NCI-H2196 treated with DMSO at 0.1 percent for 48 hours (cell line): ENCODE results near the gene PBXIP1.

Source experiments
- DNase-seq: peaks from one replicate; lab custom pipeline; 2025; ENCODE audit not compliant: unreplicated experiment; lab: John Stamatoyannopoulos, UW

Gene PBXIP1, protein sequence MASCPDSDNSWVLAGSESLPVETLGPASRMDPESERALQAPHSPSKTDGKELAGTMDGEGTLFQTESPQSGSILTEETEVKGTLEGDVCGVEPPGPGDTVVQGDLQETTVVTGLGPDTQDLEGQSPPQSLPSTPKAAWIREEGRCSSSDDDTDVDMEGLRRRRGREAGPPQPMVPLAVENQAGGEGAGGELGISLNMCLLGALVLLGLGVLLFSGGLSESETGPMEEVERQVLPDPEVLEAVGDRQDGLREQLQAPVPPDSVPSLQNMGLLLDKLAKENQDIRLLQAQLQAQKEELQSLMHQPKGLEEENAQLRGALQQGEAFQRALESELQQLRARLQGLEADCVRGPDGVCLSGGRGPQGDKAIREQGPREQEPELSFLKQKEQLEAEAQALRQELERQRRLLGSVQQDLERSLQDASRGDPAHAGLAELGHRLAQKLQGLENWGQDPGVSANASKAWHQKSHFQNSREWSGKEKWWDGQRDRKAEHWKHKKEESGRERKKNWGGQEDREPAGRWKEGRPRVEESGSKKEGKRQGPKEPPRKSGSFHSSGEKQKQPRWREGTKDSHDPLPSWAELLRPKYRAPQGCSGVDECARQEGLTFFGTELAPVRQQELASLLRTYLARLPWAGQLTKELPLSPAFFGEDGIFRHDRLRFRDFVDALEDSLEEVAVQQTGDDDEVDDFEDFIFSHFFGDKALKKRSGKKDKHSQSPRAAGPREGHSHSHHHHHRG

DNA sequence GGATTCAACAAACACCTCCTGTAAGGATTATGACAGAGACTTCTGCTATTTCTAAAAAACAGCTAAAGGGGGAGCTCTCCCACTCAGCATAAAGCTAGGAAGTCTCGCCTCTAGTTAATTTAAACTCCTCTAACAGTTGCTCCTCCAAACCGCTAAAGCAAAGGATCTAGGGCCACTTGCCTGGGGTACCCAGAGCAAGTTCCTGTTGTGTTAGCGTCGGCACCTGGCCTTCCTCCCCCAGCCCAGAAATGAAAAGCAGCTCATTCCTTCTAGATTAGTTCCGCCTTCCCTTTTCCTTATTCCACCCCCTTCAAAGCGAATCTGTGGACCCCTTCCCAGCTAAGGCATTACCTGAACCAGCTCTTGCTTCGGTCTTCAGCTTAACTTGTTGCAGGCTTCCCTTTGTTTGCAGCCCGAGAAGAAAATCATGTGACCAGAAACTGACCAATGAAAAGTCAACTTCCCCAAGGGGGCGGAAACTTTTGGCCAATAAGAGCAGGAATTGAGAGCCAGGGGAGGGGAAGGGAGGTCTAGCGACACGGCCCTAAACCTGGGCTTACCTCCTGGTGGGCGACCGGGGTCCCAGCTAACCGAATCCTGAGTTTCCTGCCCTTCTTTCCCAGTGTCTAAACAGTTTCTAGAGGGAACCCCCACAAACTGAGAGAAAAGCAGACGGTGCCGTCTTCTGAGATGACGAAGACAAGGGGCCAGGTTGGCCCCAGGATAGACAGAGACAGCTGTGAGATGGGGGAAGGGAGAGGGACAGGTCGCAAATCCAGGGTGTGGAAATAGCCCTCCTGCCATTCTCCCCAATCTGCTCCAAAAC, at the start of gene PBXIP1:
TSS of gene PBXIP1 (minus strand) at position 382 of the 826 bp plus-strand sequence. CDS start 2,378 bp downstream, outside the sequence.
- DNase-seq: peak; percentile 74

DNA sequence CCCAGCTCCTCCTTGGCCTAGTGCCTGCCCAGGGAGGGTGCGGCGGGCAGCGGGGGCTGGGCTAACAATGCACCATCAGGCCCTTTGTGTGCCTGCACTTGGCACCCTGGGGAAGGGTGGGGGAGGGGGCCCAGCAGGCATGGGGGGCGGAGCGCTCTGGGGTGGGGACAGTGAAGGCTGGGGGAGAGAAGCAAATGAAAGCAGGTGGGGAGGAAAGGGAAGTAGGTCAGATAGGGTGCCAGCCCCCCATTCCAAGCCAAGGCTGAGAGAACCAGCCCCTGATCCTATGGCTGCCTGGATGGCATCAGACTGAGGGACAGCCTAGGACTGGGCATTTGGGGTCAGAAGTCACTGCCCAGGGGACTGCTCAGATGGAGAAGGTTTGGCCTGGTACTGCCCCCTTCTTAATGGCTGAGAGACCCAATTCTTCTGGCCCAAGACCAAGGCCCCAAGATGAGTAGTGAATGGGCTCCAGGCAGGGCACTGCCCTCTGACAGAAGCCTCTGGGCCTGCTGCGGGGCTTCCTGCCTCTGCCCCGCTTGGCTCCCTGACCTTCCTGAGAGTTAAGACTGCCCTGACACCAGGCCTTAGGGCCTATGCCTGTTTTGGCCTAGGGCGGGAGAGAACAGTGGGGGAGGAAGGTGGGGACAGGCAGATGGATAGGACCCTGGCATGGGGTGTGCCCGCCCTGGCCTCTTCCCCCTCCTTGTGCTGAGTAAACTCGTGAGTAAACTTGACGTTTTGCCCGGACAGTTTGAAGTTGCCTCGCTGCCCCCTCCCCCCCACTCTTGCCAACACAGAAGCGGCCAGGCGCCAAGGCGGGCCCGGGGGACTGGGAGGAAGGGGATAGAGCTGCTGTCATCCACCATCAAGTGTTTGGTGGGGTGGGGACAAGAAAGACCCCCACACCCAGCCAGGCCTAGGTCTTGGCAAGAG, 49.4 kb upstream of the PBXIP1 start:
- DNase-seq: no peak

DNA sequence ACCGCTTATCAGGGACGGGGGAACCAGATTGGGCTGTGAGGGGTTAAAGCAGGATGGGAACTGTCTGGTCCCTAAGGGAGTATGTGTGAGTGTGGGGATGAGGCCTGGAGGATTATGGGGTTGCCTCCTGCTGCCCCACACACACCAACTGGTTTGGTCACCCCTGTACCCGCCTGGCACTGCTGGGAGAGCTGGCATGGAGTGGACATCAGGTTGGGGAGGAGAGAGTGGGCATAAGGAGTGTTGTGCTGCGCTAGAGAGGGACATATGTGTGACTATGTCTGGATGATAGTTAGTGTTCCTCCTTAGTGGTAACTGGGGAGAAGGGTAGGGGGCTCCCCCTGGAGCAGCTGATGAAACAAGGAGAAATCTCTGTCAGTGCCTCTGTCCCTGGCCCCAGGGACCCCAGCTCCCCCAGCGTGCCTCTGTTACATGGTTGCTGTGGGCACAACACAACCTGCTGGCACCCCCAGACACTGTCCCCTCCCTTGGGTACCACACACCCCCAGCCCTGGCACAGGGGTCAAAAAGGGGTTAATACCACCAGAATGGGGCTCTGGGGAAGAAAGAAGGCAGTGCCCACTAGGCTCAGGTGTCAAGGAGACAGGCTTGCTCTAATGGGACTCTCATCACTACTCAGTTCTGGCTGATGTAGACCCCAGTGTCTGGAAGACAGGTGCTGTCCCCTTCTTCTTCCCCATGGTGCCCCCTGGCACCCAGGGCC, 48.6 kb upstream of the PBXIP1 start:
- DNase-seq: no peak

DNA sequence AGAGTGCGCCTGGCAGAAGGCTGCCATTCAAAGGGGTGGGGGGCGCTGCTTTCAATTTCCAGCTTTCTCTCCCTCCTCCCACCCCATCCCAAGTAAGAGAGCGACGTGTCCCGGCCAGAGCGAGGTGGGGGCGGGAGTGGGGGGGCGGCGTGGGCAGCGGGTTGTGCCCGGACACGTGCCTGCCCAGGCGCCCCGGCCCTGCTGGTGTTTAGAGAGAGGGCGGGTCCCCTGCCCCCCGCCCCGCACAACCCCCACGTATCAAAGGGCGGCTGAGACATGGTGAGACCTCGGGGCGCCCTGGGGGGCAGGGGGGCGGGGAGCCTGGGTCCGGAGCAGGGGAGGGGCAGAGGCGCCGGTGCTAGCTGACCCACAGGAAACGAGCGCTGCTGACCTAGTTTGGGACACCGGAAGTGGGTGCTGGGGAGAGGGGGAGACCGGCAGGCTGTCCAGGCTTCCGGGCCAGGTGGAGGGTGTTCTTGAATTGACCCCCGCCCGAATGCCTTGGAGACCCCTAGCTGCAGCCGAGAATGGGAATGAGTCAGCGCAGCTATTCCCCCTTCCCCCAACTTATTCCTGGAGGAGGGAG, 48.0 kb upstream of the PBXIP1 start:
- DNase-seq: peak; percentile 34

DNA sequence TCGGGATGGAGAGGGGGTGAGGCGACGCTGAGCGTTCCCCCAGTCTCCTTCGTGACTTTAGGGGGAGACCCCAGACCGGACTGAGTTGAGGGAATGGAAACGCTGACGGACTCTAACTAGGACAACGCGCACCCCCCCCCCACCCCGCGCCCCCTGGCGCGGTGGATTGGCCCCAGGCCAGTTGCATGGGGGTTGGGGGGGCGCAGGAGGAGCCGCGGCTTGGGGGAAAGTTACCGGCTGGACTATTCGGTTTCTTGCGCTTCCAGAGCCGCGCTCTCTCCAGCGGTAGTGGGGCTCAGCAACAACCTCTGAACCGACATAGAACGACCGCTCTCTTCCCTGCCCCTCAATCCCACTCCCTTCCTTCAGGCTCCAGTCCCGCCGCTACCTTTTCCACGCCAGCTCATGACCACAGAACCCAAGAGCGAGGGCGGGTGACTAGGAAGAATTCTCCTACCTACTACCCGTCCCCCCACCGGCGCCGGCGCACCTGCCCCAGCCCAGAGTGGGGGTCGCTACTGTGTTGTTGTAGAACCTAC, 47.4 kb upstream of the PBXIP1 start:
- DNase-seq: no peak

DNA sequence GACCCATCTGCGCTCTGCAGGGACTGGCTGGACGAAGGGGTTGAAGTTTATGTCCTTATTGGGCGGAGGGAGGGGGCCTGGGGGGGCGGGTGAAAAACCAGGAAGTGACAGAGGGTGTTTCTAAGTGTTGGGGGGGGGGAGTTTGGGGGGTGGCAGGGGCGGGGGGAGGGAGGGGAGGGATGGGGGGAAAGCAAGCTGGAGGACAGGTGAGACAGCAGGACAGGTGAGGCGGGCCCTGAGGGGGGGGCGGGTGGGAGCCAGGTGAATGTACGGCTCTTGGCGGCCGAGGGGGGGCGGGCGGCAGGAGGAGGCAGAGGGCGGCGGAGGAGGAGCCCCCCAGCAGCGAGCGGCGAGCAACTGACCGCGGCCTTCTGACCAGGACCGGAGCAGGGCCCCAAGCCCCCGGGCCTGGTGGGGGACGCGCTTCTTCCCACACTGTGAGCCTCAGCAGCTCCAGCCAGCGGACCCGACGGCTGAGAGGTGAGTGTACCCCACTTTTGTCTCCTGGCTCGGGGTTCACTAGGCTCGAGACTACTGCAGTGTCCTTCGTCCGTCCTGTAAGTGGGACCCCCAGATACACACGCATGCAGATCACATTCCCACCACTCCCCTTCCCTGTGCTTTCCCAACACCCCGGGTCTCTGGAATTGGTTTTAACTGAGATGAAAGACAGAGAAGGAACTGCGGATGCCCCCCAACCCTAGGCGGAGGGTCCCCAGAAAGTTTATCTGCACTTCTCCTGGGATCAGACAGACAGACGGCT, 46.7 kb upstream of the PBXIP1 start, which contains the start of gene ZBTB7B:
TSS of gene ZBTB7B (plus strand) at position 339 of the 763 bp plus-strand sequence. CDS start 11,859 bp downstream, outside the sequence.
- no peak for DNase-seq

DNA sequence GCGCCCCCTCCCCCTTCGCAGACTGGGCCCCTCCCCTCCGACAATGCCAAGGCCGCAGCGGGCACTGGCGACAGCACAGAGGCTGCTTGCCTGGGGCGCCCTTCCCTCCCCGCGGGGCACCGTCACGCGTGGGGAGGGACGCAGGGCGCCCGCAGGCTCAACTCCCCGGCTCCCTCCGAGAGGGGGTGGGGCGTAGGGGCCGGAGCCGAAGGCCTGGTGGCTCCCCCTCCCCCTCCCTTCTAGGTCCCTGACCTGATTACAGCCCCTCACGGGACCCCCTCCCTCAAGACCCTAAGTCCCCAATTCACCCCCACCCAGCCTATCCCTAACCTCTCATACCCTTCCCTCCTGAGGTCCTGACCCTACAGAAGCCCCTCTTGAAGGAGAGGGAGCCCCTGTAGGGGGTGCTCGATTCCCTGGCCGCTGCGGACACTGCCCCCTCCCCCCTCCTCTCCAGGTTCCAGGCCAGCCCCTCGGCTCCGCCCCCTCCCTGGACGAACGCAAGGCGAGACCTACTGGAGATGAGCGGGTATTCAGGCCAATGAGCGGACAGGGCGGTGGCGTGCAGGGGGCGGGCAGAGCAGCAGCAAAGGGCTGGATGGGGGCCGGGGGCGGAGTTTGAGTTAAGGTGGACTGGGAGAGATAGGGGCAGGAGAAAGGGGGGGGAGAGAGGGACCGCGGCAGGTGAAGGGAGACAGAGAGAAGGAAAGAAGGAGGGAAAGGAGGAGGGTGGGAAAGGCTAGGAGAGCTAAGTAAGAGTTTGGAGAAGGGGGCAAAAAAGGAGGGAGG, 46.0 kb upstream of the PBXIP1 start:
- DNase-seq: peak; percentile 99

DNA sequence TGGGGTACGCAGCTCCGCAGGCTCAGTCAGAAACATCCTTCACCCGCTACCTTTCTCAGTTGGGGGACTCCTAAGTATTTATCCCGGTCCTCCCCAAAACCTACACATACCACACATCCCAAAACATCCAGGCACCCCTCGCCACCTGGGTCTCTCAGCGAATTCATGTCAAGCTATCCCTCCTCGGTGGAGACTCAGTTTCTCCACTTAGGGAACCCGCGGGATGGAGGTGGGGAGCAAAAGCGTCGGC, 45.5 kb upstream of the PBXIP1 start:
- no peak for DNase-seq

DNA sequence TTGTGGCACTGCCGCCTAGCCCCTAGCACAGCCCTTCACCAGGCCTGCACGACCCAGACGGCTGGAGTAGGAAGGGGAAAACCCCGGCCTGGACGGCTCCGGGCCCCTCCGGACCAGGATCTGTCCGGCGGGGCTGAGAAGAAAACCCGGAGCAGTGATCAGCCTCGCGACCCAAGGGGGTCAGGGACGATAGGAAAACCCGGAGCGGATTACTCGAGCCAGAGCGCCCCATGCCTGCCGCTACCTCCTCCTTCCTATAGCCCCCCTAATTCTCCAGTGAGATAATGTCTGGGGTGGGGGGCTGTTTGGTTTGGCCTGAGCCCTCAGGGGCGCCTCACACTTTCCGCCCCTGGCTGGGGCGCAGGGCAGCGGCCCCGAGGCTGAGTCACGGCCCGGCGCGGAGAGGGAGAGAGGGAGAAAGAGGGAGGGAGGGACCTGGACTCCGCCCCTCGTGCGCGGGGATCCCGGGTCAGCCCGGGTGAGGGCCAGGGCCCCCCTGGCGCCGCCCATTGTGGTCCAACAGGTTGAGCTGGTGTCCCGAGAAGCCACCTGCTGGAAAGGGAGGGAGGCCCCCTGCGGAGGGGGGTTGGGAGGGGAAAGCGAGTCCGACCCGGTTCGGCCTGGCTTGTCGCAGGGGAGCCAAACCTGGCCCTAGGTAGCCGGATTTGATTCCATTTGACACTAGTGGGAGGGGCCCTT, 45.0 kb upstream of the PBXIP1 start:
- DNase-seq: peak; percentile 90

DNA sequence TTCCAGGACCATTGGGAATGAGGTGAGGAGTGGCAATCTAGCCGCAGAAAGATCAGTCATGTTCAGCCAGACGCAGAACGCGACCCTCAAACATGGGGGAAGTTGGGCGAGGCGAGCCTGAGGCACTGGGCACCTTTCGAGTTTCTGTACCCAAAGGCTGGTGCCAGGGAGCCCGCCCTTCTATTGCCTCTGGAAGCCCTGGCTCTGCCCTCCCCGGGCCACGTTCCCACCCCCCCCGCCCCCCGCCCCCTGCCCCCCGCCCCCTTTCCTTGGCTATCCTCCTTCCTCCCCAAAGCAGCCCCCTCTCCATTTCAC, 44.5 kb upstream of the PBXIP1 start:
- DNase-seq: no peak

DNA sequence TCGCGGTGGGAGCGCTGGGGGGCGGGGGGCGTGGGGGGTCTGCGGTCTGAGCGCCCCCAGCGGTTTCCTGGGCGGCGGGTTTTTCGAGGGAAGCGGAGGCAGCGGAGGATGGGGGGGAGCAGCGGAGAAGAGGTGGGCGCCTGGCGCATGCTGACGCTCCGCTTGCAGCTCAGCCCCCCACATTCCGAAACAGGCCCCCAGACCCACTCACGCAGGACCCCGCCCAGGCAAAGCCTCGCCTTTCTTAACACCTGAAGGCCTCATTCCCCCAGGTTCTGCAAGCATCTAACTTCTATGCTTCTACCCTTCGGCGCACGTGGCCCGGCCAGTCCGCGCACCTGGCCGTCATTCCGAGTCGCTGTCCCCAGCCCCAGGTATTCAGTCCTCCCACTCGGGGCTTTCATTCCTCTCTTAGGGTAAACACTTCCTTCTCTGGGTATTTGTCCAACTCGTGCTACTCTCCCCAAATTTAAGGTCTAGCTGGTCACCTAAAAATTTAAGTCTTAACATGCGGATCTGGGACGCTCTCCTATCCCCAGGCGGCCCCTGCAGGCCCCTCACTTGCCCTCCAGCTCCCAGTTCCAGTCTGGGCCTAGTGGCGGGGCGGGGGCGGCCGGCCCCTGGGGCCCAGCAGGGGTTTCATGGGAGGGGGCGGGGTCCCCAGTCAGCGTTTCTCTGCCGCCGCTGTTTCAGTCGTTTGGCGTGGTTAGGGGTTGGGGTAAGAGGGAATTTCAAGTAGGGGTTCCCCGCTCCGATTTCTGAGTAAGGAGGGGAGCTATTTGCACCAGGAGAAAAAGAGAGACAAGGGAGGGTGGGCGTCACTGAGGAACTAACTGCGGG, 43.9 kb upstream of the PBXIP1 start:
- DNase-seq: no peak

DNA sequence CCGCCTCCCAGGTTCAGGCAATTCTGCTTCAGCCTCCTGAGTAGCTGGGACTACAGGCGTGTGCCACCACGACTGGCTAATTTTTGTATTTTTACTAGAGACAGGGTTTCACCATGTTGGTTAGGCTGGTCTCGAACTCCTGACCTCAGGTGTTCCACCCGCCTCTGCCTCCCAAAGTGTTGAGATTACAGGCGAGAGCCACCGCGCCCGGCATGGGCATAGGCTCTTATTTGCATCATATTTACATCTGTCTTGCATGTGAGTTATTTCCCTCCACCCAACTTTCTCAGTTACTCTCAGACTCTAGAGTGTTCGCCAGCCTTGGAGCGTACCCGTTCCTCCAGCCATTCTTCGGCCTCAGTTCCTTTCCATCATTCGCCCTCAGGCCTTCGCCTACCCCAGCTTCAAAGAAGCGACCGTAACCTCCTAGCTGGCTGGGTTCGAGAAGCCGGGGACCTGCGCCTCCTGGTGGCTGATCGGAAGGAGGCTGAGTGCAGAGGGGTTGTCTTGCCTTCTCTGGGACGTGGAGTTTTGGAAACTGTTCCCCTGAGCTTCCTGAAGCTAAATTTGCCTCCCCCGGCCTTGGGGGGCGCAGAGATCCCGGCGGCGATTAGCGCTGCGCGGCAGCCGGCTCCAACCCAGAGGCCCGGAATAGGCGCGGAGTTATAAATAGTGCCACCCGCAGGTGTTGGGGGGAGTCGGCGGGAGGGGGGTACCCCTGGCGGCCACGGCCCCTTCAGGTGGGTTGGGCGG, 43.1 kb upstream of the PBXIP1 start:
- DNase-seq: no peak

DNA sequence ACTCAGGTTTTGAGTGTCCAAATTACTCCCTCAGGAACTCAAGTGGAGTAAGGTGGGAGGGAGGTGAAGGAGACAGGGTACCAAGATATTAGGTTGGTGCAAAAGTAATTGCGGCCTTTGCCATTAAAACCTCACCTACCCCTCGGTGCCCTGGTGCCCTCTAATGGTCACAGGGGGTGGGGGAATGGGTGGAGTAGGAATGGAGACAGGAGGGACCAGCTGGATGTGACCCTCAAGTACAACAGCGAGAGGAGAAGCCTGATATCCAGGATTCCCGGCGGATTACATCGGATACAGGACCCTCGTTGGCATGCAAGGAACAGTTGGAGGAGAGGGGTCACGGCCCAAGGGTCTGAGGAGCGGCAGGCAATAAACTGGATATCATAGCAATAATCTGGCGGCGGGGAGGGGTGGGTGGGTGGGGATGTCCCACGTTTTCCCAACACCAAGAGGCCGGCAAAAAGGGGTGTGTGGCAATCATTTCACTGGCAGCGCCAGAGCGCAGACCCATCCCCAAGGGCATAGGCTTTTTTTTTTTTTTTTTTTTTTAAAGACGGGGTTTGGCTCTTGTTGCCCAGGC, 42.4 kb upstream of the PBXIP1 start:
- DNase-seq: no peak

DNA sequence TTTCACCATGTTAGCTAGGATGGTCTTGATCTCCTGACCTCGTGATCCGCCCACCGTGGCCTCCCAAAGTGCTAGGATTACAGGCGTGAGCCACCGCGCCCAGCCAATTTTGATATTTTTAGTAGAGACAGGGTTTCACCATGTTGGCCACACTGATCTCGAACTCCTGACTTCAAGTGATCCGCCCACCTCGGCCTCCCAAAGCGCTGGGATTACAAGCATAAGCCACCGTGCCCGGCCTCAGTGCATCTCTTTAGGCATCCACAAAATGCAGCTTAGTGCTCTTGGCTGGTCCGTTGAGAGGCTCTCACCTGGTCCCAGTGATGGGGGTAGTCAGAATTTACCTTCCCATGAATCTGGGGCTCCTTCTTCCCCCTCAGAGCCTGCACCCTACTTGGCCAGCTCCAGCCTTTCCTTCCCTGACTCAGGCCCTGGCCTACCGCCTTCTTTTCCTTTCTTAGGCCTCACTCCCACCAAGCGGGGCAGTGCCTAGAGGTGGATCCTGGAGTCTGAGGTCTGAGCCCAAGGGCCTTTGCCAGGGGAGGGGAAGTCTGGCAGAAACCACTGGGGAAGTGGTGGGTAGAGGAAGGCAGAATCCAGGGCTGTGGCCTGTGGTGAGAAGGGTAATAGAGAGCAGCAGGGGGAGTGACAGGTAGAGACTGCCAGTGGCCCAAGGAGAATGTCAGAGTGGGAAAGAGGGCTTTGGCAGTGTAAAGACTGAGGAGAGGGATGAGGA, 41.2 kb upstream of the PBXIP1 start:
- DNase-seq: no peak
